GM18517 (cell line): ENCODE data around the gene KCP.

Experiments
- ATAC-seq: cut with Tn5 transposase; IDR thresholded peaks from one replicate; pipeline ENCODE4 v1.9.1; 2021; ENCODE audit warnings: mild to moderate bottlenecking, moderate library complexity; ENCODE audit not compliant: unreplicated experiment

Gene KCP

DNA sequence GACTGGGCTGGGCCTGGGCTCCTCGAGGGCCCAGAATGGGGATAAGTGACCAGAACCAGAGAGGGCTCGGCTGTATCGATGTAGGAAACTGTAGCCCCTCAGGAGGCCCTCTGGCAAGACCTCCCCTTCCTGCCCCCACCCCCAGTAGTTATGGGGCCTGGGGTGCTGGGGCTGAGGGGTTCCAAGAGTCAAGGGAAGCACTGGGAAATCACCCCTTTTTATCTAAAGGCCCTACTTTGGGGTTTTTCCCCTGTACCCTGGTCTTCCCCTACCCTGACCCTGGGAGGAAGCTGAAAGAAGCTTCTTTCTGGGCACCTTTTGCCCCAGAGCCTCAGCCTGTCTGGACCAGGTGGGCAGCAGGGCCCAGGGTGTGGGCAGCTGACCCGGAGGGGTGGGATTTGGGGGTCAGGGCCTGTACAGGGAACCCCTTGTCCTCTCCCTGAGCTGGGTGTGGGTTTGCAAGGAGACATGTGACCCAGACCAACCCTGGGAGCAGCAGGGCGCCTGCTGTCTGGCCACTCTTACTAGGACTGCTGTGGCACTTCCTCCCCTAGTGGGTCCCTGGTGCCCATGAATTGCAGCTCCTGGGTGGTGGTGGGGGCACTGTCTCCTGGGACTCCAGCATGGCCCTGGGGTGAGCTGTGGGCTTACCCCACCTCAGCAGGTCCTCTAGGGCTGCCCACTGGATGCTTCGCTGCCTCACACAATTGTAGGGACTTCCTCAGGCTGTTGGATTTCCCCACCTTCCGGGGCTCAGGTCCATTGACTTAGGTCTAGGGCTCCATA is 28.8 kb upstream of the KCP start:
- ATAC-seq, result peak; percentile 19

DNA sequence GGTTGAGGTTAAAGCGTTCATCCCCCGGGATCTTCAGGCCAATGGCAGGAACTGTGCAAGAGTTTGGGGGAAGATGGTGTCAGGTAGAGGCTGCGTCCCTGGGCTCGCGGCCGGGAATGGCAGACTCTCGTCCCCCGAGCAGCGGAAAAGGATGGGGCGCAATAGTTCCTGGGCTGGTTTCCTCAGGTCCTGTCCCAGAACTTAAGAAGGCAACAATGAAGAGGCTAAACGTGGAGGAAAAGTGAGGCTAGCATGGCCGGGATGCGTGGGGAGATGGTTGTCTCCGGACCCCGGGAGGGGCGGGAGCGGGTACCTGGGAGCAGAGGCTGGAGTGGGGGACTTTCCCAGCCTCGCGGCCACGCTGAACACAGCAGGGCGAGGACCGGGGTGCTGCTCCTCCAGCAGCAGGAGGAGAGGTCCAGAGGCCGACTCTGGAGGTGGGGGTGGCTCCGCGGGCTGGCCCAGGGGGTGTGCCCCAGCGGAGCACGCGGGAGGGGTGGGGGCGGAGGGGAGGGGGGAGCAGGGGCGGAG is 28.1 kb upstream of the KCP start:
- no peak for ATAC-seq

DNA sequence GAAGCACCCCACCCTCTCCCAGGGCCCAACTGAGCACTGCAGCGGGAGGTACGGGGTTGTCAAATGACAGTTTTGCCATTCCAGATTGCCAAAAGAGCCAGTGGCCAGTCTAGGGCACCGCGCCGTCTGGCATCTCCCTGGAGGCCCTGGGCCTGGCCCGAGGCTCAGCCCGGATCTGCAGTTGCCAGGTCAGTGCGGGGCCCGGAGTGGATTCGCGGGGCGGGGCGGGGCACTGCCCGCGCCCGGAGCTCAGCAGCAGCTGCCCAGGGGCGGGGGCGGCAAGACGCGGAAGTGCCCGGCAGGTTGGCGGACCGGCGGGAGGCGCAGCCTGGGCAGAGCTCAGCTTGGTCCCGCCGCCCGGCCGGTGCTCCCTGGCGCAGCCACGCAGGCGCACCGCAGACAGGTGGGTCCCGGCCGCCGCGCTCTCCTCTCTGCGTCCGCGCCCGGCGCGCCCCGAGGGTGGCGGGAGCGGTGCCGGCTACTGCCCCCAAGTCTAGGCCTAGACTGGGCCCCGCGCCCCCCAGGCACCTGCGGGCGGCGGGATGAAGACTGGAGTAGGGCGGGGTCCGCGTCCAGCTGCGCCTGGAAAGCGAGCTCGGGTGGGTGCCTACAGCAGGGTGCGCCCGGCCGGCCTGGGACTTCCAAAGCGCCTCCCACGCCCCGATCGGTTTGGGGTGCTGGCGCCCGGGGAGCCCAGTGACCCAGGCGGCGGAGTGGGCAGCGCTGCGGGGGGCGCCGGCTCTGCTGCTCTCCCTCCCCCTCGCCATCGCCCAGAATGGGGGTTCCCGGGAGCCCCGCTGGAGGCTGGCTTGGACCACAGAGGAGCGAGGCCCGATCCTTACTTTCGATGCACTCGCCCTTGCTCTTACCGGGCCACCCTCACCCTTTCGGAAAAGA is 27.4 kb upstream of the KCP start, which contains the start of gene IRF5:
IRF5 (plus strand) TSS at position 281 of the 897 bp plus-strand sequence. CDS start 4,155 bp downstream, outside the sequence.
- ATAC-seq, result no peak

- ATAC-seq, result no peak
Observed at GRCh38 chr7:128937271-128937646, 26.8 kb upstream of the KCP start.

DNA sequence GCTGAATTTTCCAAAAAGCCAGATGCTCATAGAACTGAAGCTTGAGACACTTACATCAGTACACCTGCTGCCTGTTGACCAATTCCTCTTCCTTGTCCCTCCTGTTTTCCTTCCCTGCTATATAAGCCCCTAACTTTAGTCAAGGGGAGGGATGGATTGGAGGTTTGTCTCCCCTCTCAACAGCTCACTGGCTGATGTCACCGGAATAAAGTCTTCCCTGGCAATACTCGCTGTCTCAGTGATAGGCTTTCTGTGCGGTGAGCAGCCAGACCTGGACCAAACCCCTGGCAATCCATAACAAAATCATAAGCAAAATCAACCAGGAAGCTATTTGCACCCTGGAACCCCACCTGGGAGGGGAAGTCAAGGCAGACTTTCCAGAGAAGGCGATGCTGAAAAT is 26.3 kb upstream of the KCP start:
- no peak for ATAC-seq

DNA sequence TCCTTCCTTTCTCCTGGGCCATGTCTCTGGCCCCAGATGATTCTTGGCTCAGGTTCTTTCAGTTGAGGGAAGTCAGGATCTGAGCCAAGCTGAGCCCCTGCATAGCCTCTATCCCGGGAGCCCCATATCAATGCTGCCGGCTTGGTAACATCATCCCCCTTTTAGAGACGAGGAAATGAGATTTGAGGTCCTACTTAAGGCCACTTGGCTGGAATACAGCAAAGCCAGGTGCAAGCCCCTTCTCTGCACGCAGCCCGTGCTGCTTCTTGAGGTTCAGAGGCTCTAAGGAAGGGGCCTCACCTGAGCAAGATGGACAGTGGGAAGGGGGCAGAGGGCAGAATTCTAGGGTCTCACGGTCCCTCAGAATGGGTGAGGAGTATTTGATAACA is 24.8 kb upstream of the KCP start:
- no peak for ATAC-seq

GRCh38 chr7:128934361-128935341 is 24.1 kb upstream of the KCP start:
- ATAC-seq, result peak; percentile 35

- no peak for ATAC-seq
Observed at GRCh38 chr7:128933180-128933891, 22.8 kb upstream of the KCP start.

- ATAC-seq, result no peak
Observed at GRCh38 chr7:128932862-128933179, 22.3 kb upstream of the KCP start.

DNA sequence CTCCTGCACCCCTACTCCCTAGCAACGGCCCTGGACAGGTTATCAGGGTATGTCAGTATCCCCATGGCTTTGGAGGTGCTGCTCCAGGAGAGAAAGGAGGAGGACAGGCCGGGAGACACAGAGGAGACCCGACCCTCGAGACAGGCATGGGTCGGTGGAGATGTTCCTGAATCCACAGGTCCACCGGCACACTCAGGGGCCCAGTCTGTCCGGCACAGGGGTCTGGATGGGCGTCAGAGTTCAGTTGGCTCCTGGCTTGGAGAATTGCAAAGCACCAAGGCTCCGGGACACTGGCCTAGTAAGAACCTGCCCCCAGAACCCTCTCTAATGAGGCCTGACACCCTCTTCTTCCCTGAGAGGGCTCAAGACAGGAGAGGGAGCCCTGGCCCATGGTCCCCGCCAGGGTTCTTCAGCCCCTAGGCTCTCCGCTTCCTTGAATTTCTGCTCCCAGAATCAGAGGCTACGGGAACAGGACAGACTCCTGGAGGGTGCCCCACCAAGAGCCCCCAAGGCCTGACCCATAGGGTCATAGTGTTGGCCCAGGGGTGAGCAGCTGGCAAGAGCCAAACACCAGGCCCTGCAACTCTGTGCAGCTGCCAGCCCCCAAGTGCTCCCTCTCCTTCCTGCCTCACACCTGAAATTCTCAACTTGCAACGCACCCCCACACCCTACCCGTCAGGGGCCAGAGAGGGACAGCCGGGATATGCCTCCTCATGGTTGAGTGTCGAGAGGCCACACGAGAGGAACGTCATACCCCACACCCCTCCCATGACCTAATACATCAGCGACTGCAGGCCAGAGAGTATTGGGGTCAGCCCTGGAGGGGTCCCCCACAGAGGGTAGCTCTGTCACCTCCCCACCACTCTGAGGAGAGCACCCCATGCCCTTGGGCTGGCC is 21.7 kb upstream of the KCP start:
- ATAC-seq, result no peak

DNA sequence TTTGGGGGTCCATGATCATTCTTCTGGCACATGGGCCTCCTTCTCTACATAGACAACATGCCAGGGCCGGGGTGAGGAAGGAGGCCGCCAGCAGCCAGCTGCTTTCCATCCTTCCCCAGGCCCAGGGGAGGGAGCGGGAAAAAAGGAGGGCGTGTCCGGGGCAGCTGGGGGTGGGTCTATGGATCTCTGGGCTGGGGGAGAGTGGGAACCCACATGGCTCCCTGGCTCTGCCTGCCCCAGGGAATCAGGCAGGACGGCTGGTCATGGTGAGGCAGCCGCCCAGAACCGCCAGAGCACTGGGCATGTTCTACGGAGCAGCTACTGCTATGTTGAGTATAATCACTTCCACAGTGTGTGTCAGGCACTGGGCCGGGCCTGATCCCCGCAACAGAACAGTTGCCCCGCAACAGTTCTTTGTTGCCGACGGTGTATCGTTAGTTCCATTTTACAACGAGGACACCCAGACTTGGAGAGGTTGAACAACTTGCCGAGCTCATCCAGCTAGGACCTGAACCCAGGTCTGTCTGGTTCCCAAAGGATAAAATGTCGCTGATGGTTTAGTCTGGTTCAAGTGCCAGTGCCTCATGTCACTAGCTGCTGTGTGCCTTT is 20.8 kb upstream of the KCP start:
- ATAC-seq, result no peak

- no peak for ATAC-seq
Observed at GRCh38 chr7:128928882-128929788, 18.6 kb upstream of the KCP start.

DNA sequence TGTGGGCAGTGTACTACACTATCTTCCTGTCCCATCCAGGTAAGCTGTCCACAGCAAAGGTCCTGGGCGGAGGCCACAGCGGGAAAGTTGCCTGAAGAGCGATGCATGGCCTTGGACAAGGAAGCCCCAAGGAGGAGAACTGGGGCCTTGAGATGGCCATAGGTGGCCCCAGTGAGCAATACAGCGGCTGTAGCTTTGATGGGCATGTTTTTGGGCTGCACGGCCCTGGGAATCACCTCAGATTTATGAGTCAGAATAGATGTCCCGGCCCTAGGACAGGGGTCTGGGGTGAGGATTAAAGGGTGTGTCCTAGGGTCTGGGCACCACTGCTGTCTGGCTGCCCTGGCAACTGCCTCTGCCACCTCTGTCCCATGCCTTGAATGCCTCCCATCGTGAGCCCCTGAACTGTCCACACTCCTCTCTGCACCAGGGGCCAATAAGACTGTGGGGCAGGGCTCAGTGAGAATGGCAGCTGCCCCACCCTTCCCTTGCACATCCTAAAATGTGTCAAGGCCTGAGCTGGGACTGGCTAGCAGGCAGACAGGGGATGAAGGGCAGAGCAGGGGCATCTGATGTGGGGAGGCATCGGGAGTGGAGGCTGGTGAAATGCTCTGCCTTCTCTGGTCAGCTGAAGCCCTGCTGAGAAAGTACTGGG is 17.8 kb upstream of the KCP start:
- ATAC-seq, result no peak

DNA sequence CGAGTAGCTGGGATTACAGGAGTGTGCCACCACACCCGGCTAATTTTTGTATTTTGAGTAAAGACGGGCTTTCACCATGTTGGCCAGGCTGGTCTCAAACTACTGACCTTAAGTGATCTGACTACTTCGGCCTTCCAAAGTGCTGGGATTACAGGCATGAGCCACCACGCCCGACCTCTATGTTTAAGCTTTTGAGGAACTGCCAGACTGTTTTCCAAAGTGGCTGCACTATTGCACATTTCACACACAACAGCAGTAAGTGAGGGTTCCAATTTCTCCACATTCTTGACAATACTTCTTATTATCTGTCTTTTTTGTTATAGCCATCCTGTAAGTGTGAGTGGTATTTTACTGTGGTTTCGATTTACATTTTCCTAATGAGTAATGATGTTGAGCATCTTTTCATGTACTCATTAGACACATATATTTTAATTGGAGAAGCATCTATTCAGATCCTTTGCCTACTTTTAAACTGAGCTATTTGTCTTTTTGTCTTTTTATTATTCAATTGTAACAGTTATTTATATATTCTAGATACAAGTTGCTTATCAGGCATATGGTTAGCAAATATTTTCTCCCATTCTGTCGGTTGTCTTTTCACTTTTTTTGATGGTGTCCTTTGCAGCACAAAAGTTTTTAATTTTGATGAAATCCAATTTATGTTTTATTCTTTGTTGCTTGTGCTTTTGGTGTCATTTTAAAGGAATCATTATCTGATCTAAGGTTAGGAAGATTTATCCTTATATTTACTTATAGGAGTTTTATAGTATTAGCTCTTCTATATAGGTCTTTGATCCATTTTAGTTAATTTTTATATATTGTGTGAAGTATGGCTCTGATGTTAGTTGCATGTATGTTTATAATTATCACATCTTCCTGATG is 14.4 kb upstream of the KCP start:
- ATAC-seq, result no peak

DNA sequence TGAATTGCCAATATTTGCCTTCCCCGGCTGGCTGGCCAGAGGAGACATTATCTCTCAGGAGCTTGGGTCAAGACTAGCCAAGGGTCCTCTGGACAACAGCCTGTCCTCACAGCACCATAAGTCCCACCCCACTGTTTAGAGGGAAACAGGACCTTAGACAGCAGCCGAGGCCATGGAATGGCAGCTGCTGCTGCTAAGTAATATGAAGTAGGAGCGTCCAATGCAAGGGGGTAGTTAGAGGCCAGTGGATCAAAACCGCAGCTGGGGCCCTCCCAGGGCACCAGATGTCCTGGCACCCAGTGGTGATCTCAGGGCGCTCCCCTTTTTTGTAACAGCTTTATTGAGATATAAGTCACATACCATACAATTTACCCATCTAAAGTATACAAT is 12.9 kb upstream of the KCP start:
- no peak for ATAC-seq
